ENCODE data around the gene HS6ST2.

- TF ChIP-seq CTCF (IDR thresholded peaks at IDR 0.05; ENCODE audit: low read length) (no peak), EZH2 (IDR thresholded peaks at IDR 0.05; ENCODE audit: borderline replicate concordance, low read length) (no peak)
These were observed 49.0 kb upstream of the HS6ST2 start for GRCh38 chrX:133007458-133007857.
